Gastrocnemius medialis (tissue), 4 donors: Measurements from ENCODE around the gene SOS2. TPM values are rescaled to one million over a fixed set of nuclear protein-coding genes. Genes with fewer than 3 reads are reported as not detected.

Experiments
- ATAC-seq, 2 donors: fragments of 150-250 bp; one replicate each; pipeline ENCODE4 v1.9.1; 2016
- DNase-seq, 2 donors: peaks; one replicate each; pipeline ENCODE4 v3.0.0-alpha.2; 2019
- H3K27ac ChIP-seq, 4 donors: fragments of 200-600 bp; sonication (generic); 1 replicate in 1 of 4; 2 replicates in 3 of 4; pipeline ENCODE4 v1.5.1; 2016 to 2018; ENCODE audit warnings: mild to moderate bottlenecking in 2 of 4, moderate library complexity in 1 of 4
- H3K27me3 ChIP-seq, 3 donors: fragments of 200-600 bp; sonication (generic) in 2 of 3; 1 replicate in 1 of 3; 2 replicates in 2 of 3; pipeline versions ENCODE4 v1.5.1 to v1.6.0; 2016 to 2019; ENCODE audit warnings: mild to moderate bottlenecking in 1 of 3, moderate library complexity in 1 of 3
- H3K36me3 ChIP-seq, 2 donors: fragments of 200-600 bp; sonication (generic) in 1 of 2; one replicate each; pipeline ENCODE4 v1.5.1; 2017 to 2018
- H3K4me1 ChIP-seq, 2 donors: fragments of 200-600 bp; sonication (generic) in 1 of 2; one replicate each; pipeline ENCODE4 v1.5.1; 2016 to 2017; ENCODE audit warnings: mild to moderate bottlenecking in 2 of 2
- H3K4me3 ChIP-seq, 4 donors: fragments of 200-600 bp; sonication (generic) in 3 of 4; 1 replicate in 1 of 4; 2 replicates in 3 of 4; pipeline ENCODE4 v1.5.1; 2016 to 2019; ENCODE audit warnings: mild to moderate bottlenecking in 2 of 4
- H3K9me3 ChIP-seq, 3 donors: fragments of 200-600 bp; sonication (generic) in 2 of 3; 1 replicate in 1 of 3; 2 replicates in 2 of 3; pipeline ENCODE4 v1.5.1; 2016 to 2019
- CTCF ChIP-seq, 5 experiments: fragments of 450-650 bp in 3 of 5; fragments of 200-600 bp in 2 of 5; sonication (generic) in 2 of 5; IDR thresholded peaks in 4 of 5; conservative IDR thresholded peaks in 1 of 5; 1 replicate in 4 of 5; 2 replicates in 1 of 5; pipeline ENCODE4 v1.5.1; 2016 to 2019; ENCODE audit warnings: antibody characterized with exemption in 5 of 5, mild to moderate bottlenecking in 3 of 5, moderate library complexity in 3 of 5
- POLR2A ChIP-seq, 2 donors: fragments of 450-650 bp; IDR thresholded peaks; one replicate each; pipeline ENCODE4 v1.6.1; 2017; ENCODE audit warnings: antibody characterized with exemption in 2 of 2, mild to moderate bottlenecking in 2 of 2, moderate library complexity in 2 of 2
- in situ Hi-C, 4 donors: fragments of 200-750 bp; cut with MboI; loops; one replicate each; pipeline versions ENCODE4 v1.15.0 to v1.8.0; 2017; ENCODE audit warnings: low sequenced_read_pairs in 4 of 4
- intact Hi-C: fragments of 100-400 bp; cut with DNase I; formaldehyde crosslinking; loops from one replicate; pipeline ENCODE4 v1.15.1; 2023; ENCODE audit warnings: low total_unique reads
- total RNA-seq, 4 donors: library from RNA; depleted of rRNA; stranded (reverse); fragments of >200 nt; gene quantifications; one replicate each; pipeline versions ENCODE4 v1.1.0 to v1.2.3, GENCODE V29; 2016

SOS2 gene
- total RNA-seq, 4 donors from 2014 or later = 46.5 to 81.2 (median 52.3) TPM

- Histone ChIP-seq H3K36me3 (no peaks in the 10 kb centered on the region), H3K27me3 (no peaks in the 10 kb centered on the region), H3K9me3 (no peaks in the 10 kb centered on the region), H3K4me1 (peaks cover 11 to 17% of the 10 kb centered on the region in 2 donors), H3K27ac (peak overlapping the region; percentile 18 to 58 (median 40)), H3K4me3 (no peak overlapping the region)
- DNase-seq = no peak
- intact Hi-C loops = no loop called here
- in situ Hi-C loops = no loop called here
- no peak for TF ChIP-seq POLR2A (IDR thresholded peaks at IDR 0.05)
- no peak for TF ChIP-seq CTCF (IDR thresholded peaks at IDR 0.05 in 4 of 5, conservative IDR thresholded peaks at IDR 0.05 in 1 of 5)
- ATAC-seq = no peak
These were observed 31.9 kb upstream of the SOS2 start for GRCh38 chr14:50263321-50263720.

GRCh38 chr14:50262865-50263264 is 31.5 kb upstream of the SOS2 start:
- Histone ChIP-seq H3K36me3 (no peaks in the 10 kb centered on the region), H3K27me3 (no peaks in the 10 kb centered on the region), H3K27ac (peak overlapping the region; percentile 18 to 58 (median 40)), H3K4me1 (peaks cover 11 to 17% of the 10 kb centered on the region in 2 donors), H3K4me3 (no peak overlapping the region), H3K9me3 (no peaks in the 10 kb centered on the region)
- TF ChIP-seq POLR2A (IDR thresholded peaks at IDR 0.05) (no peak), CTCF (IDR thresholded peaks at IDR 0.05 in 4 of 5, conservative IDR thresholded peaks at IDR 0.05 in 1 of 5) (no peak)
- intact Hi-C loops (no loop called here), in situ Hi-C loops (no loop called here)
- DNase-seq (no peak), ATAC-seq (no peak)

GRCh38 chr14:50260511-50260910 is 29.1 kb upstream of the SOS2 start:
- Histone ChIP-seq H3K27me3 (no peaks in the 10 kb centered on the region), H3K4me1 (peaks cover 11 to 17% of the 10 kb centered on the region in 2 donors), H3K36me3 (no peaks in the 10 kb centered on the region), H3K9me3 (no peaks in the 10 kb centered on the region), H3K4me3 (no peak overlapping the region), H3K27ac (no peak overlapping the region)
- no peak for DNase-seq
- TF ChIP-seq CTCF (IDR thresholded peaks at IDR 0.05 in 4 of 5, conservative IDR thresholded peaks at IDR 0.05 in 1 of 5) (peak in 2 of 5 experiments; percentile 29 to 51), POLR2A (IDR thresholded peaks at IDR 0.05) (no peak)
- peak in 1 of 2 donors; percentile 26 for ATAC-seq
- intact Hi-C loops = no loop called here
- in situ Hi-C loops = no loop called here

GRCh38 chr14:50260072-50260471 is 28.7 kb upstream of the SOS2 start:
- H3K4me1 ChIP-seq = peaks cover 11 to 17% of the 10 kb centered on the region in 2 donors
- in situ Hi-C loops = no loop called here
- H3K27me3 ChIP-seq = no peaks in the 10 kb centered on the region

More at GRCh38 chr14:50260072-50260471, 28.7 kb upstream of the SOS2 start:
- Histone ChIP-seq H3K9me3 (no peaks in the 10 kb centered on the region), H3K36me3 (no peaks in the 10 kb centered on the region), H3K27ac (no peak overlapping the region), H3K4me3 (no peak overlapping the region)
- DNase-seq (no peak), ATAC-seq (no peak)
- intact Hi-C loops = no loop called here
- TF ChIP-seq CTCF (IDR thresholded peaks at IDR 0.05 in 4 of 5, conservative IDR thresholded peaks at IDR 0.05 in 1 of 5) (no peak), POLR2A (IDR thresholded peaks at IDR 0.05) (no peak)
